HepG2 (cell line): ENCODE measurements around the gene ZFAND2A. TPM values are rescaled to one million over a fixed set of nuclear protein-coding genes. Genes with fewer than 3 reads are reported as not detected.

Source experiments
- ATAC-seq: fragments of 200-7000 bp; cut with Tn5 transposase; 3 replicates; pipeline ENCODE4 v1.9.1; 2020; ENCODE audit warnings: mild to moderate bottlenecking, moderate library complexity
- BruUV-seq: library from RNA; stranded (reverse); fragments of 400-500 nt; replicated peaks from 2 replicates; lab custom pipeline; 2021; lab: Mats Ljungman, UMichigan
- CTCF ChIA-PET: fragments of 300-600 bp; formaldehyde crosslinking; extraction: SDS; loops from one replicate; lab custom pipeline; 2021; ENCODE audit warnings: low total read pairs, inconsistent platforms, low intra/inter-chr PET ratio; lab: Yijun Ruan, JAX
- POLR2A ChIA-PET: fragments of 350-600 bp; sonication (Branson Sonifier 250); formaldehyde crosslinking; loops from one replicate; lab custom pipeline; 2020; ENCODE audit warnings: antibody characterized with exemption, inconsistent platforms; lab: Yijun Ruan, JAX
- DNase-seq: peaks from one replicate; pipeline ENCODE4 v3.0.0-alpha.2; 2015; ENCODE audit warnings: low spot score
- FAIRE-seq: peaks from 3 replicates; lab custom pipeline; 2011; peaks lifted over from hg19 to GRCh38; lab: Jason Lieb, UNC
- H2AFZ ChIP-seq: one replicate; pipeline ENCODE4 v1.6.1; 2011; ENCODE audit warnings: low read length, inconsistent platforms
- H3K27ac ChIP-seq: fragments of 300-600 bp; 3 replicates; pipeline ENCODE4 v1.8.0; 2011; ENCODE audit warnings: mixed run types, mild to moderate bottlenecking, mixed read lengths, low read length, inconsistent platforms; ENCODE audit not compliant: insufficient read depth; ENCODE audit errors: extremely low read length
- H3K27me3 ChIP-seq, 2 experiments: fragments of 200-600 bp in 1 of 2; 2 replicates in 1 of 2; 3 replicates in 1 of 2; pipeline versions ENCODE4 v1.6.0 to v1.8.0; 2011; ENCODE audit warnings: low read length in 2 of 2, mild to moderate bottlenecking in 2 of 2, moderate library complexity in 2 of 2, inconsistent platforms in 1 of 2; ENCODE audit not compliant: insufficient read depth in 2 of 2, control insufficient read depth in 1 of 2
- H3K36me3 ChIP-seq, 2 experiments: fragments of 200-600 bp in 1 of 2; replicated peaks in 1 of 2; 2 replicates in 1 of 2; 3 replicates in 1 of 2; pipeline versions ENCODE4 v1.5.1 to v1.8.0; 2011; ENCODE audit warnings: low read length in 2 of 2, inconsistent platforms in 1 of 2; ENCODE audit not compliant: insufficient read depth in 2 of 2, control insufficient read depth in 1 of 2
- H3K4me1 ChIP-seq: 2 replicates; pipeline ENCODE4 v1.5.1; 2012; ENCODE audit warnings: low read length, inconsistent platforms; ENCODE audit not compliant: insufficient read depth
- H3K4me2 ChIP-seq: 2 replicates; pipeline ENCODE4 v1.6.0; 2011; ENCODE audit warnings: low read depth, low read length, inconsistent platforms
- H3K4me3 ChIP-seq, 3 experiments: fragments of 200-600 bp in 1 of 3; sonication (generic), shearing (Covaris generic) in 1 of 3; replicated peaks in 1 of 3; 2 replicates each; pipeline ENCODE4 v1.5.1; 2011 to 2016; ENCODE audit warnings: low read length in 3 of 3, inconsistent platforms in 2 of 3, low read depth in 2 of 3, mild to moderate bottlenecking in 2 of 3, control low read depth in 1 of 3, mixed read lengths in 1 of 3; ENCODE audit not compliant: insufficient read depth in 1 of 3
- H3K79me2 ChIP-seq: one replicate; pipeline ENCODE4 v1.6.1; 2011; ENCODE audit warnings: low read length, inconsistent platforms; ENCODE audit not compliant: insufficient read depth
- H3K9ac ChIP-seq: 2 replicates; pipeline ENCODE4 v1.6.0; 2011; ENCODE audit warnings: mild to moderate bottlenecking, low read depth, low read length, inconsistent platforms; ENCODE audit not compliant: insufficient read depth
- H3K9me3 ChIP-seq: 2 replicates; pipeline ENCODE4 v1.5.1; 2012; ENCODE audit warnings: mild to moderate bottlenecking, low read length
- H4K20me1 ChIP-seq: 2 replicates; pipeline ENCODE4 v1.6.0; 2011; ENCODE audit warnings: inconsistent platforms, mild to moderate bottlenecking, low read length, moderate library complexity; ENCODE audit not compliant: insufficient read depth
- GZF1 ChIP-seq: sonication (generic); formaldehyde crosslinking; IDR thresholded peaks from 2 replicates; pipeline ENCODE4 v1.5.1; 2020; ENCODE audit warnings: mild to moderate bottlenecking, missing genetic modification reagents
- HNRNPK ChIP-seq: fragments of 200-400 bp; formaldehyde crosslinking; IDR thresholded peaks from 2 replicates; pipeline ENCODE4 v1.6.1; 2018; ENCODE audit warnings: low read length, low read depth, moderate library complexity, mild to moderate bottlenecking; ENCODE audit not compliant: poor library complexity, severe bottlenecking
- JUN ChIP-seq: sonication (generic); formaldehyde crosslinking; IDR thresholded peaks from 2 replicates; pipeline ENCODE4 v1.4.0; 2020; ENCODE audit warnings: mild to moderate bottlenecking, missing genetic modification reagents
- KDM2A ChIP-seq: sonication (generic); formaldehyde crosslinking; IDR thresholded peaks from 2 replicates; pipeline ENCODE4 v1.4.0; 2020; ENCODE audit warnings: low read depth, missing genetic modification reagents, borderline replicate concordance
- KLF11 ChIP-seq: IDR thresholded peaks from 2 replicates; pipeline ENCODE4 v1.6.1; 2016; ENCODE audit warnings: missing compliant biosample characterization
- MAFK ChIP-seq, 2 experiments: IDR thresholded peaks in 1 of 2; conservative IDR thresholded peaks in 1 of 2; 2 replicates each; pipeline ENCODE4 v1.6.1; 2011; ENCODE audit warnings: improper control_type of control experiment in 2 of 2, low read length in 2 of 2
- RARA ChIP-seq: IDR thresholded peaks from 2 replicates; pipeline ENCODE4 v1.6.1; 2016; ENCODE audit warnings: missing genetic modification reagents, missing compliant biosample characterization
- SMAD9 ChIP-seq: sonication (generic); formaldehyde crosslinking; IDR thresholded peaks from 2 replicates; pipeline ENCODE4 v1.5.1; 2020; ENCODE audit warnings: mild to moderate bottlenecking, missing genetic modification reagents
- SOX5 ChIP-seq: IDR thresholded peaks from 2 replicates; pipeline ENCODE4 v1.6.1; 2016; ENCODE audit warnings: borderline replicate concordance
- TGIF2 ChIP-seq: IDR thresholded peaks from 2 replicates; pipeline ENCODE4 v1.6.1; 2016; ENCODE audit warnings: control low read depth, missing compliant biosample characterization
- ZNF251 ChIP-seq: sonication (generic); formaldehyde crosslinking; IDR thresholded peaks from 2 replicates; pipeline ENCODE4 v1.9.0; 2021; ENCODE audit warnings: mild to moderate bottlenecking, missing genetic modification reagents
- ZNF256 ChIP-seq: sonication (generic); formaldehyde crosslinking; conservative IDR thresholded peaks from 2 replicates; pipeline ENCODE4 v1.4.0; 2020; ENCODE audit warnings: missing genetic modification reagents
- ZUFSP ChIP-seq: sonication (generic); formaldehyde crosslinking; IDR thresholded peaks from 2 replicates; pipeline ENCODE4 v1.9.0; 2021; ENCODE audit warnings: missing genetic modification reagents, mild to moderate bottlenecking, borderline replicate concordance
- WGBS: methylation state at CpG from one replicate; pipeline ENCODE4 v1.1.6; 2017; ENCODE audit warnings: low lambda C conversion rate; 5-methylcytosine and 5-hydroxymethylcytosine counted together
- in situ Hi-C: cut with HindIII; loops from 2 replicates; pipeline ENCODE4 v1.10.0; 2017; ENCODE audit warnings: low pct_unique_long_range_greater_than_20kb; ENCODE audit not compliant: extremely low pct_ligation_motif_present
- intact Hi-C: fragments of 100-400 bp; cut with micrococcal nuclease; formaldehyde crosslinking; loops from one replicate; pipeline ENCODE4 v1.10.0; 2022; ENCODE audit not compliant: unreplicated experiment
- polyA plus RNA-seq, 8 experiments: library from polyadenylated mRNA; depleted of rRNA in 3 of 8; stranded (reverse) in 7 of 8; unstranded in 1 of 8; fragments of >200 nt; fragmentation: Illumina TruSeq in 4 of 8; extraction: Trizol in 4 of 8; gene quantifications; 2 replicates each; pipeline versions ENCODE4 v1.2.1 to v1.2.3, GENCODE V29; 2011 to 2016; ENCODE audit warnings: low read depth in 4 of 8, missing spikeins in 1 of 8, mixed read lengths in 1 of 8; ENCODE audit not compliant: insufficient read depth in 1 of 8
- total RNA-seq, 5 experiments: library from RNA; depleted of rRNA; stranded (reverse); fragments of >200 nt; fragmentation: Illumina TruSeq; extraction: Trizol; gene quantifications; 2 replicates each; pipeline ENCODE4 v1.2.3, GENCODE V29; 2016; ENCODE audit warnings: low read depth in 1 of 5

Gene ZFAND2A
- total and polyA plus RNA-seq, 2 of the 13 experiments (the other 11 are each of a cell fraction or from before 2014, with no cell fraction given) = 140 to 153 TPM

- Histone ChIP-seq H3K4me1 (peaks cover 13% of the 10 kb centered on the region; the same call in 1 of the 2 replicates), H3K27me3 (no peaks in the 10 kb centered on the region), H3K27ac (no peak overlapping the region), H4K20me1 (no peaks in the 10 kb centered on the region; the same call in 1 of the 2 replicates), H2AFZ (no peak overlapping the region), H3K9me3 (no peaks in the 10 kb centered on the region), H3K79me2 (peaks cover 41% of the 10 kb centered on the region), H3K36me3 (0 out of 5 replicates have a peak, but pooled peaks cover 0 to 2% of the 10 kb centered on the region in 2 experiments), H3K9ac (no peak overlapping the region), H3K4me3 (no peak overlapping the region), H3K4me2 (no peak overlapping the region; the same call in 1 of the 2 replicates)
- ChIA-PET CTCF (no interaction called here), POLR2A (no interaction called here)
- WGBS = 86% methylated on average over 7 of the region's 7 CpGs
- in situ Hi-C loops (no loop called here), intact Hi-C loops (loop anchor here (5.0 kb wide), 1 partner anchor 42 kb away; no protein-coding TSS in a partner anchor)
- FAIRE-seq = no peak
- no peak for ATAC-seq
- BruUV-seq = no TSS peak
- no peak for DNase-seq
- TF ChIP-seq JUN (no peak), GZF1 (no peak), ZNF251 (no peak), ZNF256 (CRISPR knock-in tag) (no peak), ZUFSP (CRISPR knock-in tag) (no peak), KDM2A (CRISPR knock-in tag) (no peak), HNRNPK (no peak), TGIF2 (CRISPR knock-in tag) (no peak), SMAD9 (CRISPR knock-in tag) (no peak), KLF11 (CRISPR knock-in tag) (no peak), SOX5 (CRISPR knock-in tag) (no peak), MAFK (conservative IDR thresholded peaks at IDR 0.05 in 1 of 2, IDR thresholded peaks at IDR 0.05 in 1 of 2; ENCODE audit: low read length in 2 of 2) (no peak), RARA (CRISPR knock-in tag) (no peak)
Measured at GRCh38 chr7:1134951-1135350, 25.0 kb downstream of the ZFAND2A start.
